ENCODE measurements around the gene NT5E.

The NT5E gene

GRCh38 chr6:85483846-85484245 is 34.0 kb downstream of the NT5E start:
- Histone ChIP-seq H3K4me1 (ENCODE audit: control insufficient read depth in 2 of 2, insufficient read depth in 2 of 2, low read length in 2 of 2) (peaks cover 0 to 5% of the 10 kb centered on the region in 2 donors), H3K4me3 (ENCODE audit: low read length in 2 of 2) (no peak overlapping the region), H3K36me3 (ENCODE audit: control insufficient read depth in 2 of 2, insufficient read depth in 2 of 2, low read length in 2 of 2) (peaks cover 0 to 9% of the 10 kb centered on the region in 2 donors)

GRCh38 chr6:85484948-85485347 is 35.1 kb downstream of the NT5E start:
- Histone ChIP-seq H3K27me3 (ENCODE audit: control insufficient read depth in 2 of 2, insufficient read depth in 2 of 2, low read length in 2 of 2) (no peaks in the 10 kb centered on the region), H3K4me1 (ENCODE audit: control insufficient read depth in 2 of 2, insufficient read depth in 2 of 2, low read length in 2 of 2) (peaks cover 0 to 5% of the 10 kb centered on the region in 2 donors), H3K36me3 (ENCODE audit: control insufficient read depth in 2 of 2, insufficient read depth in 2 of 2, low read length in 2 of 2) (peaks cover 1 to 15% of the 10 kb centered on the region in 2 donors), H3K9ac (ENCODE audit: low read depth in 1 of 2, low read length in 2 of 2) (no peak overlapping the region), H3K4me3 (ENCODE audit: low read length in 2 of 2) (no peak overlapping the region), H3K9me3 (ENCODE audit: control insufficient read depth in 2 of 2, low read length in 2 of 2) (no peaks in the 10 kb centered on the region), H3K27ac (ENCODE audit: low read depth in 2 of 2, low read length in 2 of 2) (no peak overlapping the region)

More at GRCh38 chr6:85483846-85484245, 34.0 kb downstream of the NT5E start:
- Histone ChIP-seq H3K9me3 (ENCODE audit: control insufficient read depth in 2 of 2, low read length in 2 of 2) (no peaks in the 10 kb centered on the region), H3K27ac (ENCODE audit: low read depth in 2 of 2, low read length in 2 of 2) (no peak overlapping the region), H3K9ac (ENCODE audit: low read depth in 1 of 2, low read length in 2 of 2) (no peak overlapping the region), H3K27me3 (ENCODE audit: control insufficient read depth in 2 of 2, insufficient read depth in 2 of 2, low read length in 2 of 2) (no peaks in the 10 kb centered on the region)

DNA sequence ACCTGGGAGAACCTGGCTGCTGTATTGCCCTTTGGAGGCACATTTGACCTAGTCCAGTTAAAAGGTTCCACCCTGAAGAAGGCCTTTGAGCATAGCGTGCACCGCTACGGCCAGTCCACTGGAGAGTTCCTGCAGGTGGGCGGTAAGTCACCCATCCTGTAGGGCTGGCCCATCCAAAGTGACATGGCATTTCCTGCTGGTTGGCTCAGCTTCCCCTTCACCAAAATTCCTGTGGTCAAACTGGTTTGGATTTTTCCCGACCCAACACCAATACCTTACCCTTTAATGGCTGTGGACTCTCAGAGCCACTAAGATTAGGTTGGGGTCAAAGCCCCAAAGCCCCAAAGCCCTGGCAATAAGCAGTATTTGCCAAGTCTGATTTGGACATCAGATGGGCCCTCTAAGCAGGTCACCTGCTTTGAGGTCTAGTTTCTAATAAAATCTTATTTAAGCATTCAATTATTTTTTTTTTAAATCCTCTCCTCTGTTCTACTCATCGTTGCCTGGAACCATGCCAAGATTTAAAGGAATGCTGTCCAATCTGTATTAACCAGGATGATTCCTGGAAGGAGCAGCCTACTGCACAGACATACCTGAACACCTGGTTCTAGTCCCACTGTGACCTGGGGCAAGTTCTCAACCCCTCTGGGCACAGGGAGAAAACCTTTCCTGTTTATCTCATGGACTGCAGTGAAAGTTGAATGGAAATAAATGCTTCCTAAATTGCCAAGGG is 40.8 kb downstream of the NT5E start:
- H3K9me3 ChIP-seq (ENCODE audit: control insufficient read depth in 2 of 2, low read length in 2 of 2) = no peaks in the 10 kb centered on the region
- no peak overlapping the region for H3K4me3 ChIP-seq (ENCODE audit: low read length in 2 of 2)
- no peaks in the 10 kb centered on the region for H3K4me1 ChIP-seq (ENCODE audit: control insufficient read depth in 2 of 2, insufficient read depth in 2 of 2, low read length in 2 of 2)
- H3K27me3 ChIP-seq (ENCODE audit: control insufficient read depth in 2 of 2, insufficient read depth in 2 of 2, low read length in 2 of 2) = no peaks in the 10 kb centered on the region
- H3K36me3 ChIP-seq (ENCODE audit: control insufficient read depth in 2 of 2, insufficient read depth in 2 of 2, low read length in 2 of 2) = peaks cover 10 to 28% of the 10 kb centered on the region in 2 donors
- H3K27ac ChIP-seq (ENCODE audit: low read depth in 2 of 2, low read length in 2 of 2) = no peak overlapping the region
- no peak overlapping the region for H3K9ac ChIP-seq (ENCODE audit: low read depth in 1 of 2, low read length in 2 of 2)

- no peaks in the 10 kb centered on the region for H3K9me3 ChIP-seq (ENCODE audit: control insufficient read depth in 2 of 2, low read length in 2 of 2)
Observed at GRCh38 chr6:85493389-85493788, 43.5 kb downstream of the NT5E start.

DNA sequence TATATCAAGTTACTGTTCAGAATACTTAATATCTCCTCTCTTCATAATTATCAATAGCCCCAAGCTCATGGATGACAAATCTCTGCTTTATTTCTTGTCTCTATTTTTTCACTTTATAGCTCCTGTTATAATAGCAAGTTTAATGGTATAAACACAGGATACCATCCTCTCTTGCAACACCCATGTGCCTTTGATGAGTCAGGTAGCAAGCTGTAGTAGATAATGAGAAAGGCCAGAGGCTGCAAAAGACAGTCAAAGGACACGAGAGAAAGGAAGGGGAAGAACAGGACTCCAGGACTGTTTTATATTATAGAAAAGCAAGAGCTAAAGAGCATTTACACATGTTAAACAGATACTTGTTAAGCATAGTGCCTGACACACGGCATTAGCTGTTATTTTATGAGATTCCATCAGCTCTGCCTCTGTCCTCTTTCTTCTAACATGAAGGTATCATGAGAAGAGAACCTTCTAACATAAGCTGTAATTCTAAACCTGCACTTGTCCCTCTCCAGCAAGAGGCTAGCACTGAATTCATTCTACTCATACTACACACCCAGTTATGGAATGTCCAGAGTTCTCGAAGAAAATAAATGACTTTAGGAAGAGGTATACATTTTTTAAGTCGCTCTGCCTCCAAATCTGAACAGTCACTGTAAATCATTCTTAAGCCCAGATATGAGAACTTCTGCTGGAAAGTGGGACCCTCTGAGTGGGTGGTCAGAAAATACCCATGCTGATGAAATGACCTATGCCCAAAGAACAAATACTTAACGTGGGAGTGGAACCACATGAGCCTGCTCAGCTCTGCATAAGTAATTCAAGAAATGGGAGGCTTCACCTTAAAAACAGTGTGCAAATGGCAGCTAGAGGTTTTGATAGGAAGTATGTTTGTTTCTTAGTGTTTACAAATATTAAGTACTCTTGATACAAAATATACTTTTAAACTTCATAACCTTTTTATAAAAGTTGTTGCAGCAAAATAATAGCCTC is 45.0 kb downstream of the NT5E start:
- Histone ChIP-seq H3K27me3 (ENCODE audit: control insufficient read depth in 2 of 2, insufficient read depth in 2 of 2, low read length in 2 of 2) (no peaks in the 10 kb centered on the region), H3K4me1 (ENCODE audit: control insufficient read depth in 2 of 2, insufficient read depth in 2 of 2, low read length in 2 of 2) (peaks cover 0 to 4% of the 10 kb centered on the region in 2 donors), H3K27ac (ENCODE audit: low read depth in 2 of 2, low read length in 2 of 2) (no peak overlapping the region), H3K9ac (ENCODE audit: low read depth in 1 of 2, low read length in 2 of 2) (no peak overlapping the region), H3K4me3 (ENCODE audit: low read length in 2 of 2) (no peak overlapping the region), H3K9me3 (ENCODE audit: control insufficient read depth in 2 of 2, low read length in 2 of 2) (no peaks in the 10 kb centered on the region), H3K36me3 (ENCODE audit: control insufficient read depth in 2 of 2, insufficient read depth in 2 of 2, low read length in 2 of 2) (peaks cover 12 to 15% of the 10 kb centered on the region in 2 donors)

More at GRCh38 chr6:85493389-85493788, 43.5 kb downstream of the NT5E start:
- Histone ChIP-seq H3K27me3 (ENCODE audit: control insufficient read depth in 2 of 2, insufficient read depth in 2 of 2, low read length in 2 of 2) (no peaks in the 10 kb centered on the region), H3K4me1 (ENCODE audit: control insufficient read depth in 2 of 2, insufficient read depth in 2 of 2, low read length in 2 of 2) (no peaks in the 10 kb centered on the region), H3K4me3 (ENCODE audit: low read length in 2 of 2) (no peak overlapping the region), H3K36me3 (ENCODE audit: control insufficient read depth in 2 of 2, insufficient read depth in 2 of 2, low read length in 2 of 2) (peaks cover 12 to 24% of the 10 kb centered on the region in 2 donors), H3K9ac (ENCODE audit: low read depth in 1 of 2, low read length in 2 of 2) (no peak overlapping the region), H3K27ac (ENCODE audit: low read depth in 2 of 2, low read length in 2 of 2) (no peak overlapping the region)

- Histone ChIP-seq H3K4me3 (ENCODE audit: low read length in 2 of 2) (no peak overlapping the region), H3K9me3 (ENCODE audit: control insufficient read depth in 2 of 2, low read length in 2 of 2) (no peaks in the 10 kb centered on the region), H3K36me3 (ENCODE audit: control insufficient read depth in 2 of 2, insufficient read depth in 2 of 2, low read length in 2 of 2) (peaks cover 7 to 10% of the 10 kb centered on the region in 2 donors), H3K27ac (ENCODE audit: low read depth in 2 of 2, low read length in 2 of 2) (no peak overlapping the region), H3K4me1 (ENCODE audit: control insufficient read depth in 2 of 2, insufficient read depth in 2 of 2, low read length in 2 of 2) (peaks cover 0 to 4% of the 10 kb centered on the region in 2 donors), H3K27me3 (ENCODE audit: control insufficient read depth in 2 of 2, insufficient read depth in 2 of 2, low read length in 2 of 2) (no peaks in the 10 kb centered on the region), H3K9ac (ENCODE audit: low read depth in 1 of 2, low read length in 2 of 2) (no peak overlapping the region)
Observed at GRCh38 chr6:85496009-85496579, 46.2 kb downstream of the NT5E start.

DNA sequence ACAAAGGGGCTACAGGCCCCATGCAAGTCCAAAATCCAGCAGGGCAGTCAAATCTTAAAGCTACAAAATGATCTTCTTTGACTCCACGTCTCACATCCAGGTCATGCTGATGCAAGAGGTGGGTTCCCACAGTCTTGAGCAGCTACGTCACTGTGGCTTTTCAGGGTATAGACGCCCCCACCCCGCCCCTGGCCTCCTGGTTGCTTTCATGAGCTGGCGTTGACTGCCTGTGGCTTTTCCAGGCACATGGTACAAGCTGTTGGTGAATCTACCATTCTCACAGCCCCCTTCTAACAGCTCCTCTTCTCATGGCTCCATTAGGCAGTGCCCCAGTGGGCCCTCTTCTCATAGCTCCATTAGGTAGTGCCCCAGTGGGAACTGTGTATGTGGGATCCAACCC is 47.0 kb downstream of the NT5E start:
- H3K27ac ChIP-seq (ENCODE audit: low read depth in 2 of 2, low read length in 2 of 2) = no peak overlapping the region
- H3K9ac ChIP-seq (ENCODE audit: low read depth in 1 of 2, low read length in 2 of 2) = no peak overlapping the region
- no peaks in the 10 kb centered on the region for H3K27me3 ChIP-seq (ENCODE audit: control insufficient read depth in 2 of 2, insufficient read depth in 2 of 2, low read length in 2 of 2)
- peaks cover 0 to 4% of the 10 kb centered on the region in 2 donors for H3K4me1 ChIP-seq (ENCODE audit: control insufficient read depth in 2 of 2, insufficient read depth in 2 of 2, low read length in 2 of 2)
- H3K36me3 ChIP-seq (ENCODE audit: control insufficient read depth in 2 of 2, insufficient read depth in 2 of 2, low read length in 2 of 2) = peaks cover 4 to 10% of the 10 kb centered on the region in 2 donors
- no peak overlapping the region for H3K4me3 ChIP-seq (ENCODE audit: low read length in 2 of 2)
- H3K9me3 ChIP-seq (ENCODE audit: control insufficient read depth in 2 of 2, low read length in 2 of 2) = no peaks in the 10 kb centered on the region

- Histone ChIP-seq H3K36me3 (ENCODE audit: control insufficient read depth in 2 of 2, insufficient read depth in 2 of 2, low read length in 2 of 2) (peaks cover 3% of the 10 kb centered on the region in 2 donors), H3K4me1 (ENCODE audit: control insufficient read depth in 2 of 2, insufficient read depth in 2 of 2, low read length in 2 of 2) (peaks cover 0 to 4% of the 10 kb centered on the region in 2 donors), H3K9me3 (ENCODE audit: control insufficient read depth in 2 of 2, low read length in 2 of 2) (no peaks in the 10 kb centered on the region), H3K9ac (ENCODE audit: low read depth in 1 of 2, low read length in 2 of 2) (no peak overlapping the region), H3K27ac (ENCODE audit: low read depth in 2 of 2, low read length in 2 of 2) (no peak overlapping the region), H3K27me3 (ENCODE audit: control insufficient read depth in 2 of 2, insufficient read depth in 2 of 2, low read length in 2 of 2) (no peaks in the 10 kb centered on the region), H3K4me3 (ENCODE audit: low read length in 2 of 2) (no peak overlapping the region)
Observed at GRCh38 chr6:85498596-85499258, 48.8 kb downstream of the NT5E start.

- no peak overlapping the region for H3K4me3 ChIP-seq (ENCODE audit: low read length in 2 of 2)
- no peaks in the 10 kb centered on the region for H3K4me1 ChIP-seq (ENCODE audit: control insufficient read depth in 2 of 2, insufficient read depth in 2 of 2, low read length in 2 of 2)
- H3K27me3 ChIP-seq (ENCODE audit: control insufficient read depth in 2 of 2, insufficient read depth in 2 of 2, low read length in 2 of 2) = no peaks in the 10 kb centered on the region
- H3K9ac ChIP-seq (ENCODE audit: low read depth in 1 of 2, low read length in 2 of 2) = no peak overlapping the region
- H3K9me3 ChIP-seq (ENCODE audit: control insufficient read depth in 2 of 2, low read length in 2 of 2) = no peaks in the 10 kb centered on the region
- H3K27ac ChIP-seq (ENCODE audit: low read depth in 2 of 2, low read length in 2 of 2) = no peak overlapping the region
- peaks cover 14 to 30% of the 10 kb centered on the region in 2 donors for H3K36me3 ChIP-seq (ENCODE audit: control insufficient read depth in 2 of 2, insufficient read depth in 2 of 2, low read length in 2 of 2)
Observed at GRCh38 chr6:85506441-85507093, 56.7 kb downstream of the NT5E start.

All from mucosa of rectum (tissue), 2 donors.